ENCODE results near the gene TNFAIP1. TPM values are rescaled to one million over a fixed set of nuclear protein-coding genes. Genes with fewer than 3 reads are reported as not detected.

TNFAIP1 gene
- total RNA-seq, 1 experiment from 2014 or later: 21.8 TPM

DNA sequence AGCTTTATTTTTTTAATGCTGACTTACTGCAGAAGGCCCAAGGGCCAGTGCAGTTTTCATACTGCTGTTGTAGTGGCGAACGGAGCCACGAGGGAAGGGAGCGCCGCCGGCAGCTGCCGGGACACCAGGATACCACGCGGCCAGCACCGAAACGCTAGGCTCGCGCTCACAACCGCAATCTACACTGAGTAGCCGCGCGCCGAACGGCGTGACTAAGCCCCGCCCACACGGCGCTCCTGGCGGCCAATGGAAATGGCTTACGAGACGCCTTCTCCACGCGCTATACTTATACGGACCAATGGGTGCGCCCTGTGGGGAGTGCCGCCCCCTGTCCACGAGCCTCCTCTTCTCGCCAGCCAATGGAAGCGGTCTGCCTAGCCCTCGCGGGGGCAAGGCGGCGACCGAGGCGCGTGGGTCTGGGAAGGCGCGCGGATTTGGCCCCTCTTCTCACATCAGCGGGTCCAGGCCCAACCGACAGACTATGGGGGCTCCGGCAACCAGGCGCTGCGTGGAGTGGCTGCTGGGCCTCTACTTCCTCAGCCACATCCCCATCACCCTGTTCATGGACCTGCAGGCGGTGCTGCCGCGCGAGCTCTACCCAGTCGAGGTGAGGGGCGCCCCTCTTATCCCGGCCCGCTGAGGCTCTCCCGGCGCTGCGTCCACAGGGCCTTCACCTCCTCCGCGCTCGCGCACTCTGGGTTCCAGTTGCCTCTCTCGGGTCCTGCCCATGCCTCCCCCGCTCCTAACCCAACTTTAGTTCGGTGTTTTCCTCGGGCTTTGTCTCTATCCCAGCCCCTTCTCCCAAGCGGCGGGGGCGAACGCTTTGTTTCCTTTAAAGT, 16.6 kb upstream of the TNFAIP1 start, which contains the start of gene TMEM97:
Gene TMEM97, plus strand, starts transcription at position 442 of the 839 bp plus-strand sequence. Its CDS starts 40 bp downstream, at position 482.
- H3K4ac ChIP-seq (ENCODE audit: low read depth, low read length): no peak within 1 kb of the TSS
- peak within 1 kb of the TSS; percentile 89 for H3K14ac ChIP-seq (ENCODE audit: insufficient read depth, low read length)
- Mint-ChIP-seq H3K27me3 (ENCODE audit: low read depth) (no peaks in the 10 kb centered on the region; the same call in 1 of the 2 replicates), H3K4me3 (peak within 1 kb of the TSS; percentile 96), H3K36me3 (ENCODE audit: insufficient read depth in 1 of 3, low read depth in 3 of 3) (peaks cover 16 to 24% (median 22%) of the 10 kb centered on the region in 3 experiments; a peak in 6 of 7 replicates), H3K27ac (peak within 1 kb of the TSS; percentile 59 to 99 (median 97)), H3K4me1 (peaks cover 45 to 48% of the 10 kb centered on the region in 2 experiments), H3K9me3 (no peaks in the 10 kb centered on the region; a peak in 1 of 5 replicates)
- H3K23ac ChIP-seq (ENCODE audit: insufficient read length, low read depth, low read length): no peak within 1 kb of the TSS
- no peak within 1 kb of the TSS for H4K91ac ChIP-seq (ENCODE audit: insufficient read length, low read depth, low read length)
- H3T11ph ChIP-seq (ENCODE audit: low read length): no peak within 1 kb of the TSS
- no peak within 1 kb of the TSS for H3K56ac ChIP-seq (ENCODE audit: insufficient read length, low read depth, low read length)
- peak; percentile 98 for DNase-seq
- H4K8ac ChIP-seq (replicated peaks; ENCODE audit: insufficient read length, low read depth, low read length): peak within 1 kb of the TSS; percentile 16
- peak within 1 kb of the TSS; percentile 89 for H3K9ac ChIP-seq (ENCODE audit: extremely low read depth, insufficient read length, low read length)
- H4K5ac ChIP-seq (ENCODE audit: insufficient read length, low read depth, low read length): no peak within 1 kb of the TSS
- H3K27me3 ChIP-seq (ENCODE audit: insufficient read depth, low read length): no peaks in the 10 kb centered on the region
- H2BK120ac ChIP-seq (ENCODE audit: low read depth, low read length, poor library complexity, severe bottlenecking): no peak within 1 kb of the TSS
- H3K9me3 ChIP-seq (ENCODE audit: control insufficient read depth, low read depth, low read length): no peaks in the 10 kb centered on the region
- H2AFZ ChIP-seq (ENCODE audit: low read length): no peak within 1 kb of the TSS
- H3K79me1 ChIP-seq (ENCODE audit: insufficient read depth, low read depth, low read length, poor library complexity, severe bottlenecking): peaks cover 3% of the 10 kb centered on the region
- H3K23me2 ChIP-seq (ENCODE audit: insufficient read length, low read depth, low read length, poor library complexity, severe bottlenecking): peaks cover 28% of the 10 kb centered on the region
- no CpG with 5 or more reads among the region's 72 CpGs for WGBS (ENCODE audit: extremely low coverage, insufficient read length, low lambda C conversion rate)
- peak within 1 kb of the TSS; percentile 26 for H2BK5ac ChIP-seq (ENCODE audit: insufficient read length, low read length)
- peaks cover 6% of the 10 kb centered on the region for H3K4me1 ChIP-seq (ENCODE audit: insufficient read depth, low read length)
- H4K20me1 ChIP-seq (ENCODE audit: control insufficient read depth, insufficient read depth, insufficient read length): no peaks in the 10 kb centered on the region
- H2BK12ac ChIP-seq (ENCODE audit: insufficient read length, low read depth, low read length): no peak within 1 kb of the TSS
- peaks cover 43% of the 10 kb centered on the region for H3K79me2 ChIP-seq (ENCODE audit: insufficient read depth, low read length)
- no peak within 1 kb of the TSS for H3K27ac ChIP-seq (ENCODE audit: insufficient read length, low read depth, low read length)
- no peak within 1 kb of the TSS for H2AK5ac ChIP-seq (ENCODE audit: insufficient read length, low read length)
- peak within 1 kb of the TSS; percentile 60; the same call in 1 of the 2 replicates for H2BK15ac ChIP-seq (ENCODE audit: low read depth, low read length)
- TF ChIP-seq, protein P1, sequence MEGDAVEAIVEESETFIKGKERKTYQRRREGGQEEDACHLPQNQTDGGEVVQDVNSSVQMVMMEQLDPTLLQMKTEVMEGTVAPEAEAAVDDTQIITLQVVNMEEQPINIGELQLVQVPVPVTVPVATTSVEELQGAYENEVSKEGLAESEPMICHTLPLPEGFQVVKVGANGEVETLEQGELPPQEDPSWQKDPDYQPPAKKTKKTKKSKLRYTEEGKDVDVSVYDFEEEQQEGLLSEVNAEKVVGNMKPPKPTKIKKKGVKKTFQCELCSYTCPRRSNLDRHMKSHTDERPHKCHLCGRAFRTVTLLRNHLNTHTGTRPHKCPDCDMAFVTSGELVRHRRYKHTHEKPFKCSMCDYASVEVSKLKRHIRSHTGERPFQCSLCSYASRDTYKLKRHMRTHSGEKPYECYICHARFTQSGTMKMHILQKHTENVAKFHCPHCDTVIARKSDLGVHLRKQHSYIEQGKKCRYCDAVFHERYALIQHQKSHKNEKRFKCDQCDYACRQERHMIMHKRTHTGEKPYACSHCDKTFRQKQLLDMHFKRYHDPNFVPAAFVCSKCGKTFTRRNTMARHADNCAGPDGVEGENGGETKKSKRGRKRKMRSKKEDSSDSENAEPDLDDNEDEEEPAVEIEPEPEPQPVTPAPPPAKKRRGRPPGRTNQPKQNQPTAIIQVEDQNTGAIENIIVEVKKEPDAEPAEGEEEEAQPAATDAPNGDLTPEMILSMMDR (conservative IDR thresholded peaks at IDR 0.05): no peak
- H3K18ac ChIP-seq (ENCODE audit: insufficient read length, low read depth, low read length): peak within 1 kb of the TSS; percentile 55
- peak within 1 kb of the TSS; percentile 97 for H3K4me2 ChIP-seq (ENCODE audit: insufficient read depth, insufficient read length, low read length)
- no peak within 1 kb of the TSS for H2BK20ac ChIP-seq (ENCODE audit: low read depth, low read length, poor library complexity, severe bottlenecking)
